ENCODE data around the gene BRME1.
A peak's percentile ranks its signal among the peaks of the same experiment; 100 is the strongest.

Gene BRME1

GRCh38 chr19:13882419-13882795, 23.5 kb downstream of the BRME1 start:
- H2AFZ ChIP-seq (ENCODE audit: low read depth, low read length) = no peak overlapping the region
- TF ChIP-seq EZH2 (IDR thresholded peaks at IDR 0.05; ENCODE audit: borderline replicate concordance, low read depth, low read length, severe bottlenecking) = no peak
- TF ChIP-seq CTCF (IDR thresholded peaks at IDR 0.05; ENCODE audit: borderline replicate concordance, extremely low read depth, low read length, poor library complexity, severe bottlenecking) = no peak
- no peaks in the 10 kb centered on the region for H4K20me1 ChIP-seq (ENCODE audit: insufficient read depth, low read length)
- peak overlapping the region; percentile 53 for H3K9ac ChIP-seq (ENCODE audit: low read depth, low read length)
- no peaks in the 10 kb centered on the region for H3K9me3 ChIP-seq (ENCODE audit: insufficient read depth, low read length, severe bottlenecking)
- H3K4me2 ChIP-seq (ENCODE audit: insufficient read depth, low read length) = peak overlapping the region; percentile 76
- H3K27ac ChIP-seq (ENCODE audit: low read length) = peak overlapping the region; percentile 99
- H3K4me3 ChIP-seq (ENCODE audit: low read depth in 1 of 2, low read length in 2 of 2) = peak overlapping the region in 1 of 2 experiments; percentile 46; a peak in 2 of 4 replicates
- no peaks in the 10 kb centered on the region for H3K79me2 ChIP-seq (ENCODE audit: insufficient read depth, low read length)
- H3K27me3 ChIP-seq (ENCODE audit: insufficient read depth, low read length, poor library complexity) = no peaks in the 10 kb centered on the region
- peak; percentile 6 for ATAC-seq (ENCODE audit: insufficient read depth, low read depth)
- H3K36me3 ChIP-seq (ENCODE audit: insufficient read depth, low read length) = peaks cover 9% of the 10 kb centered on the region; the same call in 1 of the 2 replicates
- no peak for DNase-seq
- peaks cover 52% of the 10 kb centered on the region for H3K4me1 ChIP-seq (ENCODE audit: insufficient read depth, low read length)

- peak overlapping the region; percentile 76 for H3K4me2 ChIP-seq (ENCODE audit: insufficient read depth, low read length)
These were observed 24.1 kb downstream of the BRME1 start for GRCh38 chr19:13881692-13882418.

GRCh38 chr19:13881251-13881691, 24.6 kb downstream of the BRME1 start:
- DNase-seq (peak; percentile 83), ATAC-seq (ENCODE audit: insufficient read depth, low read depth) (peak; percentile 29)
- peaks cover 52% of the 10 kb centered on the region for H3K4me1 ChIP-seq (ENCODE audit: insufficient read depth, low read length)
- H3K27ac ChIP-seq (ENCODE audit: low read length) = peak overlapping the region; percentile 99
- H3K4me3 ChIP-seq (ENCODE audit: low read depth in 1 of 2, low read length in 2 of 2) = peak overlapping the region in 1 of 2 experiments; percentile 50; a peak in 2 of 4 replicates
- no peak for TF ChIP-seq CTCF (IDR thresholded peaks at IDR 0.05; ENCODE audit: borderline replicate concordance, extremely low read depth, low read length, poor library complexity, severe bottlenecking)
- TF ChIP-seq EZH2 (IDR thresholded peaks at IDR 0.05; ENCODE audit: borderline replicate concordance, low read depth, low read length, severe bottlenecking) = no peak
- no peak overlapping the region for H2AFZ ChIP-seq (ENCODE audit: low read depth, low read length)
- no peaks in the 10 kb centered on the region for H3K27me3 ChIP-seq (ENCODE audit: insufficient read depth, low read length, poor library complexity)
- peaks cover 10% of the 10 kb centered on the region; the same call in 1 of the 2 replicates for H3K36me3 ChIP-seq (ENCODE audit: insufficient read depth, low read length)
- peak overlapping the region; percentile 76 for H3K4me2 ChIP-seq (ENCODE audit: insufficient read depth, low read length)
- H3K9me3 ChIP-seq (ENCODE audit: insufficient read depth, low read length, severe bottlenecking) = no peaks in the 10 kb centered on the region
- peak overlapping the region; percentile 55 for H3K9ac ChIP-seq (ENCODE audit: low read depth, low read length)
- no peaks in the 10 kb centered on the region for H3K79me2 ChIP-seq (ENCODE audit: insufficient read depth, low read length)
- H4K20me1 ChIP-seq (ENCODE audit: insufficient read depth, low read length) = no peaks in the 10 kb centered on the region

More at GRCh38 chr19:13881692-13882418, 24.1 kb downstream of the BRME1 start:
- H3K27me3 ChIP-seq (ENCODE audit: insufficient read depth, low read length, poor library complexity) = no peaks in the 10 kb centered on the region
- H3K9ac ChIP-seq (ENCODE audit: low read depth, low read length) = peak overlapping the region; percentile 55
- peak overlapping the region in 1 of 2 experiments; percentile 50; a peak in 2 of 4 replicates for H3K4me3 ChIP-seq (ENCODE audit: low read depth in 1 of 2, low read length in 2 of 2)
- peak overlapping the region; percentile 99 for H3K27ac ChIP-seq (ENCODE audit: low read length)
- TF ChIP-seq CTCF (IDR thresholded peaks at IDR 0.05; ENCODE audit: borderline replicate concordance, extremely low read depth, low read length, poor library complexity, severe bottlenecking) = no peak
- no peak for TF ChIP-seq EZH2 (IDR thresholded peaks at IDR 0.05; ENCODE audit: borderline replicate concordance, low read depth, low read length, severe bottlenecking)
- H3K79me2 ChIP-seq (ENCODE audit: insufficient read depth, low read length) = no peaks in the 10 kb centered on the region
- H2AFZ ChIP-seq (ENCODE audit: low read depth, low read length) = peak overlapping the region; percentile 24; the same call in 1 of the 2 replicates
- H3K4me1 ChIP-seq (ENCODE audit: insufficient read depth, low read length) = peaks cover 52% of the 10 kb centered on the region
- no peaks in the 10 kb centered on the region for H3K9me3 ChIP-seq (ENCODE audit: insufficient read depth, low read length, severe bottlenecking)
- peak; percentile 95 for DNase-seq
- ATAC-seq (ENCODE audit: insufficient read depth, low read depth) = peak; percentile 71
- peaks cover 11% of the 10 kb centered on the region; the same call in 1 of the 2 replicates for H3K36me3 ChIP-seq (ENCODE audit: insufficient read depth, low read length)
- H4K20me1 ChIP-seq (ENCODE audit: insufficient read depth, low read length) = no peaks in the 10 kb centered on the region
